K562 (cell line): ENCODE results near the gene EFR3B. TPM values are rescaled to one million over a fixed set of nuclear protein-coding genes. Genes with fewer than 3 reads are reported as not detected.

Experiments
- ATAC-seq: fragments of 200-7000 bp; cut with Tn5 transposase; 3 replicates; pipeline ENCODE4 v1.9.1; 2020; ENCODE audit warnings: moderate library complexity
- BruUV-seq: library from RNA; stranded (reverse); fragments of 400-500 nt; replicated peaks from 2 replicates; lab custom pipeline; 2021; lab: Mats Ljungman, UMichigan
- CTCF ChIA-PET: fragments of 300-600 bp; formaldehyde crosslinking; extraction: SDS; loops from one replicate; lab custom pipeline; 2021; ENCODE audit warnings: low intra/inter-chr PET ratio; lab: Yijun Ruan, JAX
- POLR2A ChIA-PET: fragments of 300-600, 350-650 bp; sonication (Branson Sonifier 250); formaldehyde crosslinking; extraction: SDS; loops from one replicate; lab custom pipeline; 2021; ENCODE audit warnings: antibody characterized with exemption, inconsistent platforms; lab: Yijun Ruan, JAX
- DNase-seq, 4 experiments: peaks; one replicate each; pipeline versions ENCODE4 v3.0.0 to v3.0.0-alpha.2; 2011 to 2018; ENCODE audit warnings: low spot score in 3 of 4, mixed read lengths in 3 of 4; ENCODE audit errors: extremely low read depth in 1 of 4
- FAIRE-seq: peaks from 2 replicates; lab custom pipeline; 2011; peaks lifted over from hg19 to GRCh38; lab: Jason Lieb, UNC
- H2AFZ ChIP-seq: 2 replicates; pipeline ENCODE4 v1.6.0; 2011; ENCODE audit warnings: low read depth, low read length, control low read depth, inconsistent platforms
- H3K27ac ChIP-seq: fragments of 200-600 bp; 3 replicates; pipeline ENCODE4 v1.8.0; 2011; ENCODE audit warnings: low read depth, mild to moderate bottlenecking, control low read depth, inconsistent platforms, low read length, moderate library complexity, mixed read lengths; ENCODE audit errors: extremely low read depth
- H3K27me3 ChIP-seq, 2 experiments: fragments of 300-600 bp in 1 of 2; 2 replicates in 1 of 2; 3 replicates in 1 of 2; pipeline versions ENCODE4 v1.6.0 to v1.8.0; 2011; ENCODE audit warnings: inconsistent platforms in 2 of 2, low read length in 2 of 2, mild to moderate bottlenecking in 1 of 2, mixed read lengths in 1 of 2, moderate library complexity in 1 of 2; ENCODE audit not compliant: control insufficient read depth in 2 of 2, insufficient read depth in 2 of 2
- H3K36me3 ChIP-seq: fragments of 300-600 bp; 3 replicates; pipeline ENCODE4 v1.8.0; 2011; ENCODE audit warnings: mild to moderate bottlenecking, low read length, inconsistent platforms; ENCODE audit not compliant: control insufficient read depth, insufficient read depth
- H3K4me1 ChIP-seq, 2 experiments: fragments of 200-600 bp in 1 of 2; replicated peaks in 1 of 2; 2 replicates in 1 of 2; 3 replicates in 1 of 2; pipeline versions ENCODE4 v1.5.1 to v1.8.0; 2011; ENCODE audit warnings: inconsistent platforms in 2 of 2, low read length in 2 of 2, mild to moderate bottlenecking in 1 of 2, mixed read lengths in 1 of 2, moderate library complexity in 1 of 2; ENCODE audit not compliant: control insufficient read depth in 2 of 2, insufficient read depth in 2 of 2
- H3K4me2 ChIP-seq: 2 replicates; pipeline ENCODE4 v1.6.1; 2011; ENCODE audit warnings: low read length, control low read depth, inconsistent platforms, mixed read lengths; ENCODE audit not compliant: insufficient read depth
- H3K4me3 ChIP-seq: fragments of 200-600 bp; sonication (generic), shearing (Covaris generic); 2 replicates; pipeline ENCODE4 v1.5.1; 2016; ENCODE audit warnings: control low read depth, inconsistent platforms
- H3K79me2 ChIP-seq: fragments of 200-600 bp; 3 replicates; pipeline ENCODE4 v1.8.0; 2011; ENCODE audit warnings: low read length, inconsistent platforms; ENCODE audit not compliant: control insufficient read depth, insufficient read depth
- H3K9ac ChIP-seq, 2 experiments: 2 replicates each; pipeline versions ENCODE4 v1.6.0 to v1.6.1; 2011; ENCODE audit warnings: low read depth in 2 of 2, low read length in 2 of 2, control low read depth in 1 of 2, inconsistent platforms in 1 of 2, mild to moderate bottlenecking in 1 of 2, mixed read lengths in 1 of 2; ENCODE audit not compliant: insufficient read depth in 1 of 2
- H3K9me1 ChIP-seq: one replicate; pipeline ENCODE4 v1.6.0; 2011; ENCODE audit warnings: inconsistent platforms, mild to moderate bottlenecking, low read length, moderate library complexity; ENCODE audit not compliant: control insufficient read depth, insufficient read depth
- H3K9me3 ChIP-seq: replicated peaks from 2 replicates; pipeline ENCODE4 v1.5.1; 2011; ENCODE audit warnings: low read depth, low read length, inconsistent platforms; ENCODE audit not compliant: control insufficient read depth, insufficient read depth
- H4K20me1 ChIP-seq: replicated peaks from 2 replicates; pipeline ENCODE4 v1.6.1; 2011; ENCODE audit warnings: low read length, inconsistent platforms, mixed read lengths; ENCODE audit not compliant: control insufficient read depth, insufficient read depth
- BDP1 ChIP-seq: IDR thresholded peaks from 3 replicates; pipeline ENCODE4 v1.6.1; 2011; ENCODE audit not compliant: insufficient read length, insufficient read depth
- BRD4 ChIP-seq: fragments of 200-600 bp; sonication (generic); IDR thresholded peaks from 2 replicates; pipeline ENCODE4 v1.6.1; 2017; ENCODE audit warnings: inconsistent platforms
- HNRNPL ChIP-seq: fragments of 200-400 bp; formaldehyde crosslinking; IDR thresholded peaks from 2 replicates; pipeline ENCODE4 v1.6.1; 2017; ENCODE audit warnings: low read depth, mild to moderate bottlenecking, low read length
- HNRNPUL1 ChIP-seq: fragments of 200-400 bp; formaldehyde crosslinking; IDR thresholded peaks from 2 replicates; pipeline ENCODE4 v1.6.1; 2017; ENCODE audit warnings: low read length
- MAFK ChIP-seq: IDR thresholded peaks from 2 replicates; pipeline ENCODE4 v1.6.1; 2011; ENCODE audit warnings: low read length, improper control_type of control experiment
- MTF1 ChIP-seq: fragments of 250-450 bp; sonication (Bioruptor Pico); IDR thresholded peaks from 2 replicates; pipeline ENCODE4 v1.9.0; 2021; ENCODE audit warnings: moderate library complexity, mild to moderate bottlenecking, inconsistent platforms, borderline replicate concordance
- NCOA2 ChIP-seq, 2 experiments: fragments of 450-650 bp; IDR thresholded peaks; 2 replicates each; pipeline ENCODE4 v1.6.1; 2018; ENCODE audit warnings: mild to moderate bottlenecking in 2 of 2, moderate library complexity in 1 of 2; ENCODE audit not compliant: partially characterized antibody in 2 of 2
- RBM14 ChIP-seq: fragments of 200-400 bp; formaldehyde crosslinking; IDR thresholded peaks from 2 replicates; pipeline ENCODE4 v1.6.1; 2018; ENCODE audit warnings: low read depth, mild to moderate bottlenecking, low read length, moderate library complexity, borderline replicate concordance; ENCODE audit not compliant: insufficient read depth
- RUNX1 ChIP-seq: sonication (generic); IDR thresholded peaks from 2 replicates; pipeline ENCODE4 v1.6.1; 2016; ENCODE audit warnings: antibody characterized with exemption, low read depth
- TBL1XR1 ChIP-seq, 2 experiments: IDR thresholded peaks; 2 replicates each; pipeline ENCODE4 v1.6.1; 2012; ENCODE audit warnings: improper control_type of control experiment in 2 of 2, low read length in 2 of 2, mild to moderate bottlenecking in 1 of 2
- ZBTB12 ChIP-seq: fragments of 250-450 bp; sonication (Bioruptor Pico); IDR thresholded peaks from 2 replicates; pipeline ENCODE4 v1.4.0; 2020
- ZNF253 ChIP-seq: fragments of 250-450 bp; sonication (Bioruptor Pico); conservative IDR thresholded peaks from 2 replicates; pipeline ENCODE4 v1.6.1; 2021; ENCODE audit warnings: mild to moderate bottlenecking
- ZNF263 ChIP-seq: sonication (generic); formaldehyde crosslinking; IDR thresholded peaks from 2 replicates; pipeline ENCODE4 v1.8.0; 2022; ENCODE audit warnings: mild to moderate bottlenecking, missing genetic modification reagents, borderline replicate concordance
- ZNF398 ChIP-seq: fragments of 250-450 bp; sonication (Bioruptor Pico); IDR thresholded peaks from 2 replicates; pipeline ENCODE4 v1.8.0; 2021; ENCODE audit warnings: moderate library complexity, mild to moderate bottlenecking, inconsistent platforms
- WGBS: fragments of 100-300 bp; shearing (Covaris generic); methylation state at CpG from one replicate; pipeline ENCODE4 v1.1.6; 2016; ENCODE audit warnings: low coverage, mixed read lengths; ENCODE audit not compliant: insufficient coverage; ENCODE audit errors: missing lambda C conversion rate; 5-methylcytosine and 5-hydroxymethylcytosine counted together
- in situ Hi-C: fragments of 300-500 bp; cut with MboI; formaldehyde crosslinking; loops from 4 replicates; pipeline ENCODE4 v1.15.0; 2018; ENCODE audit warnings: inconsistent platforms, mixed read lengths
- intact Hi-C: fragments of 100-400 bp; cut with micrococcal nuclease; formaldehyde crosslinking; loops from 2 replicates; pipeline ENCODE4 v1.14.2; 2022
- polyA plus RNA-seq, 8 experiments: library from polyadenylated mRNA; depleted of rRNA in 4 of 8; stranded (reverse) in 5 of 8; unstranded in 3 of 8; fragments of >200 nt; fragmentation: Nextera tagmentation in 2 of 8; fragmentation: Illumina TruSeq in 1 of 8; extraction: Ambion mirVana in 2 of 8; extraction: Trizol in 1 of 8; gene quantifications; 2 replicates each; pipeline versions ENCODE4 v1.2.1 to v1.2.3, GENCODE V29; 2011 to 2014; ENCODE audit warnings: inconsistent platforms in 1 of 8, missing spikeins in 1 of 8
- total RNA-seq, 7 experiments: library from RNA; depleted of rRNA in 6 of 7; stranded (reverse); fragments of >200 nt in 6 of 7; fragmentation: Illumina TruSeq in 2 of 7; extraction: Trizol in 2 of 7; gene quantifications; 2 replicates each; pipeline versions ENCODE4 v1.2.1 to v1.2.3, GENCODE V29; 2011 to 2021; ENCODE audit warnings: low replicate concordance in 1 of 7

Gene EFR3B
- total and polyA plus RNA-seq, 9 of the 15 experiments (the other 6 are each of a cell fraction or from before 2014, with no cell fraction given), result not detected

GRCh38 chr2:25151718-25152117, 109.8 kb downstream of the EFR3B start:
- H3K36me3 ChIP-seq, result no peaks in the 10 kb centered on the region
- no peak overlapping the region for H3K4me2 ChIP-seq
- TF ChIP-seq HNRNPL (no peak), RUNX1 (no peak), BDP1 (no peak), ZNF263 (CRISPR knock-in tag) (peak; percentile 64), NCOA2 (IDR thresholded peaks at IDR 0.05; ENCODE audit: partially characterized antibody in 2 of 2) (no peak), TBL1XR1 (IDR thresholded peaks at IDR 0.05; ENCODE audit: low read length in 2 of 2) (no peak), ZNF253 (CRISPR knock-in tag) (no peak)
- H3K79me2 ChIP-seq, result no peaks in the 10 kb centered on the region
- H4K20me1 ChIP-seq, result no peaks in the 10 kb centered on the region
- ChIA-PET CTCF (no interaction called here), POLR2A (no interaction called here)
- no peak for FAIRE-seq
- H2AFZ ChIP-seq, result no peak overlapping the region
- H3K4me3 ChIP-seq, result no peak overlapping the region
- H3K9me3 ChIP-seq, result no peaks in the 10 kb centered on the region
- no peak overlapping the region for H3K27ac ChIP-seq
- H3K9ac ChIP-seq, result peak overlapping the region in 1 of 2 experiments; percentile 26; a peak in 1 of 4 replicates
- intact Hi-C loops (no loop called here), in situ Hi-C loops (no loop called here)
- 4% methylated on average over 11 of the region's 12 CpGs for WGBS
- H3K9me1 ChIP-seq, result no peaks in the 10 kb centered on the region
- no peak for DNase-seq
- ATAC-seq, result no peak; the same call in 2 of the 3 replicates
- no peaks in the 10 kb centered on the region; a peak in 1 of 5 replicates for H3K4me1 ChIP-seq
- peaks cover 37 to 82% of the 10 kb centered on the region in 2 experiments for H3K27me3 ChIP-seq
- no TSS peak for BruUV-seq

DNA sequence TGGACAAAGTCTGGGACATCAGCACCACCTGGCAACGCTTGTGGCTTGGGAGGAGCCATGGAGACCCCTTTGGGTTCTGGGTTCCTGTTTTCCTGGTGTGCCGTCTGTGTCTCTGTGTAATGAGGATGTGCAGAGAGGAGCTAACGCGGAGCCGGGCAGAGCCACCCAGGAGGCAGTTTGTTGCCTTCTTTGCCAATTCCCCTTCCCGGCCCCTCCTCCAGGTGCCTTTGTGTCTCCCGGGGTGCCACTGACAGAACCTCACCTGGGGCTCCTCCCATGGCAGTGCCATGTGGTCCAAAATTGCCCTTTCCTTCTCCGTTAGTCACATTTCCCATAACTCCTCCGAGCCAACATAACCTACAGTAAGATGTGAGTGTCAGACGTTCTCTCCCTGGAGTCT, 113.5 kb downstream of the EFR3B start:
- Histone ChIP-seq H4K20me1 (no peaks in the 10 kb centered on the region), H3K9ac (no peak overlapping the region), H3K9me3 (no peaks in the 10 kb centered on the region), H3K27me3 (peaks cover 25 to 73% of the 10 kb centered on the region in 2 experiments), H3K79me2 (no peaks in the 10 kb centered on the region), H3K4me2 (no peak overlapping the region), H2AFZ (no peak overlapping the region), H3K9me1 (no peaks in the 10 kb centered on the region), H3K27ac (no peak overlapping the region), H3K36me3 (no peaks in the 10 kb centered on the region), H3K4me3 (no peak overlapping the region), H3K4me1 (peaks cover 0 to 3% of the 10 kb centered on the region in 2 experiments; a peak in 2 of 5 replicates)
- intact Hi-C loops, result no loop called here
- in situ Hi-C loops, result no loop called here
- DNase-seq (no peak), ATAC-seq (no peak), FAIRE-seq (no peak)
- ChIA-PET CTCF (no interaction called here), POLR2A (interaction anchor here (1.1 to 1.5 kb wide), 2 partner anchors 8 to 13 kb away, joined by 3 read pairs; no protein-coding TSS in a partner anchor)
- WGBS, result 0% methylated on average over 10 of the region's 10 CpGs
- no TSS peak for BruUV-seq
- no peak for TF ChIP-seq MAFK
- TF ChIP-seq ZBTB12, result no peak
- TF ChIP-seq RBM14, result no peak
- no peak for TF ChIP-seq BRD4
- TF ChIP-seq ZNF398 (CRISPR knock-in tag), result no peak
- no peak for TF ChIP-seq HNRNPUL1
- TF ChIP-seq MTF1 (CRISPR knock-in tag), result no peak
